Prostate gland (tissue), 2 donors: Measurements from ENCODE around the gene FCHO2. TPM values are rescaled to one million over a fixed set of nuclear protein-coding genes. Genes with fewer than 3 reads are reported as not detected.
A peak's percentile ranks its signal among the peaks of the same experiment; 100 is the strongest.

ENCODE experiments used
- DNase-seq: peaks from one replicate; pipeline ENCODE4 v3.0.0-alpha.2; 2019; ENCODE audit warnings: low spot score
- H3K27ac ChIP-seq, 2 donors: fragments of 200-600 bp; sonication (generic); 2 replicates each; pipeline ENCODE4 v1.5.1; 2017 to 2019
- H3K27me3 ChIP-seq: fragments of 200-600 bp; sonication (generic); replicated peaks from 2 replicates; pipeline ENCODE4 v1.5.1; 2019; ENCODE audit not compliant: insufficient read depth
- H3K36me3 ChIP-seq, 2 donors: fragments of 200-600 bp; sonication (generic); 1 replicate in 1 of 2; 2 replicates in 1 of 2; pipeline versions ENCODE4 v1.5.1 to v1.8.1; 2017 to 2019
- H3K4me1 ChIP-seq: fragments of 200-600 bp; sonication (generic); replicated peaks from 2 replicates; pipeline ENCODE4 v1.5.1; 2019
- H3K4me3 ChIP-seq, 2 donors: fragments of 200-600 bp; sonication (generic); 2 replicates each; pipeline ENCODE4 v1.5.1; 2017 to 2019
- H3K9me3 ChIP-seq: fragments of 200-600 bp; sonication (generic); 2 replicates; pipeline ENCODE4 v1.5.1; 2017
- POLR2A ChIP-seq: fragments of 450-650 bp; IDR thresholded peaks from one replicate; pipeline ENCODE4 v1.6.1; 2016; ENCODE audit warnings: antibody characterized with exemption, mild to moderate bottlenecking
- POLR2AphosphoS5 ChIP-seq: sonication (generic); formaldehyde crosslinking; IDR thresholded peaks from one replicate; pipeline ENCODE4 v1.6.1; 2017; ENCODE audit warnings: antibody characterized with exemption
- WGBS: methylation state at CpG from one replicate; pipeline ENCODE4 v1.1.5; 2018; 5-methylcytosine and 5-hydroxymethylcytosine counted together
- intact Hi-C: fragments of 100-400 bp; cut with DNase I; formaldehyde crosslinking; loops from one replicate; pipeline ENCODE4 v1.14.2; 2022
- total RNA-seq, 2 donors: library from RNA; depleted of rRNA; stranded (reverse); fragments of >200 nt; gene quantifications; one replicate each; pipeline ENCODE4 v1.1.0, GENCODE V29; 2016
- TF ChIP-seq, protein P1 (sequence below), 4 experiments: fragments of 200-600 bp in 2 of 4; fragments of 450-650 bp in 2 of 4; sonication (generic) in 2 of 4; IDR thresholded peaks; 1 replicate in 3 of 4; 2 replicates in 1 of 4; pipeline ENCODE4 v1.5.1; 2016 to 2019; ENCODE audit warnings: antibody characterized with exemption in 4 of 4, mild to moderate bottlenecking in 2 of 4, moderate library complexity in 2 of 4

Gene FCHO2
- total RNA-seq, 2 donors from 2014 or later, result 18.8 to 24.6 TPM

DNA sequence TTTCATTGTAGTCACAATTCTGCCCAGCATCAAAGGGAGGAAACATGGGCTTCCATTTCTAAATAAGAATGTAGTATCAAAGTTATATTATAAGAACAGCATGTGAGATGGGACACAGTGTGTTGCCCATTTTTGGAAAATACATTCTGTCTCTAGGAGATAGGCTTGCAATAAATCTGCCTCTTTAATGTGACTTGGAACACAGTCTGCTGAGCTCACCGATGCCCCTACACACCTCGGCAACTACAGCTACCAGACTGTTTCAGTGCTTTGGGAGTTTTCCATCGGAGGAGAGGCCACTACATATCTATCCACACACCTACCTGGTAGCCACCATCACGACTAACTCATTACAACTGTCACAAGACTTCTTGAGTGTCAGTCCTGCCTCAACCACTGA, 18.9 kb upstream of the FCHO2 start:
- Histone ChIP-seq H3K4me3 (no peak overlapping the region), H3K4me1 (no peaks in the 10 kb centered on the region), H3K9me3 (no peaks in the 10 kb centered on the region), H3K36me3 (no peaks in the 10 kb centered on the region), H3K27ac (peak overlapping the region in 1 of 2 donors; percentile 18), H3K27me3 (no peaks in the 10 kb centered on the region)
- DNase-seq, result no peak
- WGBS, result 60% methylated on average over 4 of the region's 4 CpGs
- intact Hi-C loops, result no loop called here
- TF ChIP-seq POLR2A (no peak), POLR2AphosphoS5 (peak; percentile 30)

DNA sequence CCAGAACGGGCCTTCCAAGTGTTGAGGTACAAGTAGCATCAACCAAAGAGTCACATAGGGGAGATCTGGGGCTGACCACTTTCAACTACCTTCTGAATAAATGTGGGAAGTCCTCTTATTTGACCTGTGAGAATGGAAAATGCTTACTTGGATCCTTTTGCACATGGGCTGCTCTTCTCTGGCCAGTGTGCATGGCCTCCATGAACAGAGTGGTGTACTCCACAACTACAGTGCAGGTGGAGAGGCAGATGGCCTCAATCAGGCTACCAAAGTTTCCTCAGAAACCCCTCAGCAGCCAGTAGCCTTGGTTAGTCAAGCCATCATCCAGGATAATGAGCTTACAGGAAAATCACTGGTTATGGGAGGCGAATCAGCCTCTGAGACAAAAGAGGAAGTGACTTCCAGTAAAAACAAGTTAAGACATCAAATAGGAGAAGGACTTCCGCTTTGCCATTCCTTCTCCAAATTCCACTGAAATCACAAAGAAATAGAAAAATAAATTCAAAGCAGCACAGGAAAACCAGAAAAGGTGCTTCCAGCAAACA, 18.3 kb upstream of the FCHO2 start:
- no peak for DNase-seq
- Histone ChIP-seq H3K27me3 (no peaks in the 10 kb centered on the region), H3K4me3 (no peak overlapping the region), H3K27ac (peak overlapping the region in 1 of 2 donors; percentile 18), H3K36me3 (no peaks in the 10 kb centered on the region), H3K4me1 (no peaks in the 10 kb centered on the region), H3K9me3 (no peaks in the 10 kb centered on the region)
- TF ChIP-seq POLR2A (no peak), POLR2AphosphoS5 (no peak)
- TF ChIP-seq, protein P1, sequence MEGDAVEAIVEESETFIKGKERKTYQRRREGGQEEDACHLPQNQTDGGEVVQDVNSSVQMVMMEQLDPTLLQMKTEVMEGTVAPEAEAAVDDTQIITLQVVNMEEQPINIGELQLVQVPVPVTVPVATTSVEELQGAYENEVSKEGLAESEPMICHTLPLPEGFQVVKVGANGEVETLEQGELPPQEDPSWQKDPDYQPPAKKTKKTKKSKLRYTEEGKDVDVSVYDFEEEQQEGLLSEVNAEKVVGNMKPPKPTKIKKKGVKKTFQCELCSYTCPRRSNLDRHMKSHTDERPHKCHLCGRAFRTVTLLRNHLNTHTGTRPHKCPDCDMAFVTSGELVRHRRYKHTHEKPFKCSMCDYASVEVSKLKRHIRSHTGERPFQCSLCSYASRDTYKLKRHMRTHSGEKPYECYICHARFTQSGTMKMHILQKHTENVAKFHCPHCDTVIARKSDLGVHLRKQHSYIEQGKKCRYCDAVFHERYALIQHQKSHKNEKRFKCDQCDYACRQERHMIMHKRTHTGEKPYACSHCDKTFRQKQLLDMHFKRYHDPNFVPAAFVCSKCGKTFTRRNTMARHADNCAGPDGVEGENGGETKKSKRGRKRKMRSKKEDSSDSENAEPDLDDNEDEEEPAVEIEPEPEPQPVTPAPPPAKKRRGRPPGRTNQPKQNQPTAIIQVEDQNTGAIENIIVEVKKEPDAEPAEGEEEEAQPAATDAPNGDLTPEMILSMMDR (IDR thresholded peaks at IDR 0.05), result no peak
- intact Hi-C loops, result no loop called here
- 77% methylated on average over 3 of the region's 3 CpGs for WGBS

DNA sequence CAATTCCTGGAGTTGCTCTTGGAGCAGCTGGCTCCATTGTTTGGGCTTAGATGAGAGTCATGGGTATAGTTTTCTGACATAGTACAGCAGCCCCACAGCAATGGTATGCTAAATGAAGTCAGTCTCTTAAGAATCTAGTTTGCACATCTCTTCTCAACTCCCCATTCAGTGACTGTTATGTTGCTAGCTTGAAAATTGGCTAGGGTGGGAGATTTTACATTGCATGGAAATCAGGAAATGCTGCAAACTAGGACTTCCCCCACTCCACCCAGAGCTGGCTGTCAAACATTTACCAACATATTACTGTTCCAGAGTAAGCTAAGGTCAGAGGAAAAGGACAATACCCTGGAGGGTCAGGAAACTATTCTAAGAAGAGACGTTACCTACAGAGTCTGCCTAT, 17.6 kb upstream of the FCHO2 start:
- H3K27me3 ChIP-seq, result no peaks in the 10 kb centered on the region
- intact Hi-C loops, result no loop called here
- 69% methylated on average over 1 of the region's 1 CpG for WGBS
- no peaks in the 10 kb centered on the region for H3K4me1 ChIP-seq
- H3K4me3 ChIP-seq, result no peak overlapping the region
- TF ChIP-seq, protein P1 (IDR thresholded peaks at IDR 0.05), result no peak
- no peak for TF ChIP-seq POLR2A
- H3K36me3 ChIP-seq, result no peaks in the 10 kb centered on the region
- no peaks in the 10 kb centered on the region for H3K9me3 ChIP-seq
- H3K27ac ChIP-seq, result peak overlapping the region in 1 of 2 donors; percentile 18
- DNase-seq, result no peak

DNA sequence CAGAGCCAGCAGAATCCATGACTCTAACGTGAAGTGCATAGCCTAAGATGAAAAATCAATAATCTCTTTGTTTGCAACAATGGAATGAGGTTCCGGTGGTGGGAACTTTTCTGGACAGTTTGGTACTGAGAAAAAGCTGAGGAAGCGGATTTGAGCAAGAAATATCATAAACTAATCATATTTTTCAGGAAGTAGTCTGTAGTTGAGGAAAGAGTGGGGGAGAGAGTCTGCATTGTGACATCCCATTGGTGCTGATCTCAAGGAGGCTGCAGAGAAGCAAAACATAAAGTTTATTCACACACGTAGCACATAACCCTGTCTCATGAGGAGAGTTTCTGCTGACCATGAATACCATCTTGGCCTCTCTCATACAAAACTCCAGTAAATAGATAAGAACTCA, 15.8 kb upstream of the FCHO2 start:
- Histone ChIP-seq H3K27me3 (no peaks in the 10 kb centered on the region), H3K4me3 (no peak overlapping the region), H3K4me1 (no peaks in the 10 kb centered on the region), H3K9me3 (no peaks in the 10 kb centered on the region), H3K27ac (no peak overlapping the region), H3K36me3 (no peaks in the 10 kb centered on the region)
- no peak for DNase-seq
- intact Hi-C loops, result no loop called here
- TF ChIP-seq POLR2AphosphoS5, result no peak
- TF ChIP-seq, protein P1 (IDR thresholded peaks at IDR 0.05), result no peak
- no peak for TF ChIP-seq POLR2A
- WGBS, result 41% methylated on average over 4 of the region's 4 CpGs

DNA sequence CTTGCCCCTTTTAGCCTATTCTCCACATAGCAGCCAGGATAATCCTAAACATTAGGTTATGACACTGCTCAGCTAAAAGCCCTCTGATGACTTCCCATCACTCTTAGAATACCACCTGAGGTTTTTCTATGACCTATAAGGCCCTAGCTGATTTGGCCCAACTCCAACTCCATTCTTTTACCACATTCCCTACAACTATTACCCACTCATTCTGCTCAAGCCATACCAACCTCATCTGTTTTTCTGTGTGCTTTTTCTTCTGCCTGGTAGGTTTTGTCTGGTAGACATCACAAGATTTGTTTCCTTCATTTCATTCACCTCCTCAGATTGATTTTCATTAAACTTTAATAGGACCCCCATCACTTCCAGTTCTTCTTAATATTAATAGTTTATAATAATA, 12.5 kb upstream of the FCHO2 start:
- H3K4me3 ChIP-seq, result no peak overlapping the region
- no peaks in the 10 kb centered on the region for H3K4me1 ChIP-seq
- intact Hi-C loops, result no loop called here
- H3K27ac ChIP-seq, result no peak overlapping the region
- H3K27me3 ChIP-seq, result no peaks in the 10 kb centered on the region
- DNase-seq, result no peak
- H3K9me3 ChIP-seq, result no peaks in the 10 kb centered on the region
- TF ChIP-seq POLR2A (no peak), POLR2AphosphoS5 (no peak)
- TF ChIP-seq, protein P1 (IDR thresholded peaks at IDR 0.05), result no peak
- H3K36me3 ChIP-seq, result no peaks in the 10 kb centered on the region
